Stimulated activated CD8-positive, alpha-beta memory T cell treated with anti-CD3 and anti-CD28 coated beads, Interleukin-4, amount 100 ng/mL, for 1 hour (primary cell): ENCODE data around the gene SCLY.

Experiments
- DNase-seq, 2 donors: peaks; one replicate each; pipeline ENCODE4 v3.0.0-alpha.2; 2020; ENCODE audit warnings: low read depth in 2 of 2, low spot score in 1 of 2

The SCLY gene

DNA sequence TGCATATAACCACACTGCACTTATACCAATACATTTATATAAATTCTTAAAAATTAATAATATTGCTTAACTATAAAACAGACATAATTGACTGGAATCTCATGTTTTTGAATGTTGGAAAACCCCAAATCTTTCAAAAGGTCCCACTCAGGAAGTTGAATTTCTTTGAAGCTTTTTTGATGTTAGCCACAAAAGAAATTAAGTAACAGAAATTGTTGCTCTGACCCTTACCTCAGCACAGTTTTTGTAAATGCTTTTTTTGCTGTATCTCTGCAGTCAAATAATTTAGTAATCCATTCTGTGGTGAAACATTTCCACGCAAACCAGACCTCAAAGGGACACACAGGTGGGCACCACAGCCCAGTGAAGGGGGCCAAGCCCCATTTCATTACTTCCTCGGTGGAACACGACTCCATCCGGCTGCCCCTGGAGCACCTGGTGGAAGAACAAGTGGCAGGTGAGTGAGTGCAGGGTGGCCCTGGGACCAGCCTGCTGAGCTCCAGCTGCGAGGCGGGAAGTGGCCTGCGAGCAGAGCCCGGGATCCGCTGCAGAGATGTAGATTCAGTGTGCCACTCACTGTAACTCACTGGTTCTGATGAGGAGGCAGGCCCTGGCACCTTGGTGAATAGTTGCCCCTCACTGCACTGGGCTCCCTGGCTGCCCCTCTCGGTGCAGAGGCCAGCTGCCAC lies 8.4 kb downstream of the SCLY start:
- DNase-seq, result no peak

DNA sequence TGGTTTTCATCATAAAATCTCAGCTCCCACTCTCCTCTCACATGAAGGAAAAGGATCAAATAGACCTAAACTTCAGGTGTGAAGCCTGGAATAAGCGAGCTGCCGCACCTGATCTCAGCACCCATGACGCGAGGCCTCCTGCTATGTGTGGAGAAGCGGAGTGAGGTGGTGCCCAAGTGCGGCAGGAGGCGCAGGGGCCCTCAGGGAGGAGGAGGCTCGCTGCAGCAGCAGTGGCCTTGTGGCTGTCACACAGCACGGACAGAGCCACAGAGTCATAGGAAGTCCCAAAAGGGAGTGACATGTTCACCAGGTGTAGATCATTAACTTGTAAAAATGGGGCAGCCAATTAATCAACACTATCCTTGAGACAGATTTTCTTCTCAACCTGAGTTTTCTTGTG lies 9.1 kb downstream of the SCLY start:
- no peak for DNase-seq

DNA sequence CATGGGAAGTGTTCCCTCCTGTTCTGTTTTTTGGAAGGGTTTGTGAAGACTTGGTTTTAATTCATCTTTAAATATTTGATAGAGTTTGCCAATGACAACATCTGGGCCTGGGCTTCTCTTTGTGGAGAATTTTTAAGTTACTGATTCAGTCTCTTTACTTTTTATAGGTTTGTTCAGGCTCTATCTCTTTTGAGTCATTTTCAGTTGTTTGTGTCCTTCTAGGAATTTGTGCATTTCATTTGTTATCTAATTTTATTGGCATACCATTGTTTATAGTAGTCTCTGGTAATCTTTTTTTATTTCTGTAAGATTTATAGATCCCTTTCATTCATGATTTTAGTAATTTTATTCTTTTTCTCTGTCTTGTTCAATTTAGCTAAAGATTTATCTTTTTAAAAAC lies 14.6 kb downstream of the SCLY start:
- DNase-seq, result no peak

DNA sequence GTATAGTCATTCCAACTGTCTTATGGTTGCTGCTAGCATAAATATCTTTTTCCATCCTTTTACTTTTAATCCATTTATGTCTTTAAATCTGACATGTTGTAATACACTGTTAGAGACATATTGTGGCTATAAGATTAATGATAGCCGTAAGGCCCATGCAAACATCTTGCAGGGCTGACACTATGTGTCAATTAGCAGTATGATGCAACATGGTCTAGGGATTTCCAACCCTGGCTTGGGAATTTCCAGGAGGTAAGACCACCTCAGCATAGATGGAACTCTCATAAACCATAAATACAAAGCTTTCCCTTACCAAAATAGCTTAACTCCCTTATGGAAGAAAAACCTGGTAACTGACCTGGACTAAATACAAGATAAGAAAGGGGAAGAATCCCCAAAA lies 16.5 kb downstream of the SCLY start:
- DNase-seq, result no peak

DNA sequence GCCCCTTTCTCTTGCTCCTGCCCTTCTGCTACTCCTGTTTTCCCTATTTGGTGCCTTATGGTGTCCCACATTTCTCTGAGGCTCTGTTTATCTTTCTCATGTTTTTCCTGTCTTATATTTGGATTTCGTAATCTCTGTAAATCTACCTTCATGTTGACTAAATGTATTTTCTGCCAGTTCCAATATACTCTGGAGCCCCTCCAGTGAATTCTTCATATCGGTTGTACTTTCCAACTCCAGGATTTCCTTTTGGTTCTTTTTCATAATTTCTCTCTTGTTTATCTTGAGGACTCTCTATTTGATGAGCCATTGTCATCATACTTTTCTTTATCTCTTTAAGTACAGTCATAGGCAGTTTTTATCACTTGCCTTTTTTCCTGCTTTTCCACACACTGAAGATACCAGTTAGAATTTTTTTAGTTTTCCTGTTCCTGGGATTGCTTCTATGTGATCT lies 19.1 kb downstream of the SCLY start:
- no peak for DNase-seq

DNA sequence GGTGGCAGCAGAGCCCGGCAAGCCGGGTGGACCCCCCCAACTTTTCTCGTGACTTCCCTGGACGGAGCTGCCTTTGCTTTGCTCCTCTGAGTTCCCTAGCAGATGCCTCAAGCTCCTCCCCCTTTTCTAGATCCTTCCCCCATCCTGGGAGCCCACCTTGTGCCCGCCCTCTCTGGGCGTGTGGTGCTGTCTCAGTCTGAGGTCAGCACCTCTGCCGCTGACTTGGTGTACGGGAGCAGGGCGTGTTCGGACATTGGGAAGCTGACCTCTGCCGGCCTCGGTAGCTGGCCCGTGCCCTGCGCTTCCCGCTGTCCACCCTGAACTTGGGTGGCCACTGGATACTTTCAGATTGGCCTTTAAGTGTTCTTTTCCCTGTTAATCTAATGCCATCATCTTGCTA lies 19.7 kb downstream of the SCLY start:
- DNase-seq, result no peak

DNA sequence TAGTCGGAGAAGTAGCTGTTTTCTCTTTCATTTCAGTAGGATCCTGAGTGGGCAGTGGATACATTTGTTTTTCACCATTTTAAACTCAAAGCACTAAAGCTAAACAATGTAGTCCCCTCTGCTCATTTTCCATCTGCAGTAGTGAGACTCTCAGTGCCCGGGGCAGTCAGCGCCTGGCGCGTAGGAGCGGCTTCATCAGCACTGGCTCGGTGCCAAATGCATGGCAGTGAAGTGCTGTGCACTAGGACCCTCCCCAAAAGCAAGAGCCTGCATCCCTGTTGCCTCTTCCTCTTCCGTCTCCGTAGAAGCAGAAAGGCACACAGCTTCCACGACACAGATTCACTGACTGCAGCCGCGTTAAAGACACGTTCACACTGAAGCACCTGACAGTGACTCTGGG lies 20.3 kb downstream of the SCLY start:
- DNase-seq, result no peak

DNA sequence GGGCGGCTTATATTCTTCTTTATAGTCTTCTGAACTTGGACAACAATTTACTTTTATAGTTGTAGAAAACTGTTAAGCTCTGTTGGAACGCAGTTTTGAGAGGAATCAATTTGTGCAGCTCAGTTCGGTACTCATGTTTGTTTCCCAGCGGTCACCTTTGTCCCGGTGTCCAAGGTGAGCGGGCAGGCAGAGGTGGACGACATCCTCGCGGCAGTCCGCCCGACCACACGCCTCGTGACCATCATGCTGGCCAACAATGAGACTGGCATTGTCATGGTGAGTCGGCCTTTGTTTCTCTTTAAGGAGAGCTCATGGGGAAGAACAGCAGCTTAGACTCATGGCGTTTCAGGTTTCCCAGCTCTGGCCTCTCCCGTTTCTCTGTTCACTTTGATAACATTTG lies 20.8 kb downstream of the SCLY start:
- DNase-seq, result no peak

DNA sequence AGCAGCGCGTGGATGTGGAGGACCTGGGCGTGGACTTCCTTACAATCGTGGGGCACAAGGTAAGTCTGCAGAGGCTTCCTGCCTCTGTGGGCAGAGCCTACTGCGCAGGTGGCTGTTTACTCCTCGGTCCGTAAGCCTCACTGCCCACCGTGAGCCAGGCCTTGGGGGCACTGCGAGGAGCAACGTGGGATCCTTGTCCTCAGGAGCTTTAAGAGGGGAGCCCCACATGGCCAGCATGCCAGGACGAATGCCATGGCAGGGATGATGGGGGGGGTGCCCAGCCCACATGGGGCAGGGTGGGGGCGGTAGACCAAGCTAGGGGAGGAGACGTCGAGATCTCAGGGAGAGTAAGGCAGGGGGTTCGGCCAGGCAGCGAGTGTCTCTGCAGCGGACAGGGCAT lies 21.4 kb downstream of the SCLY start:
- DNase-seq, result no peak

DNA sequence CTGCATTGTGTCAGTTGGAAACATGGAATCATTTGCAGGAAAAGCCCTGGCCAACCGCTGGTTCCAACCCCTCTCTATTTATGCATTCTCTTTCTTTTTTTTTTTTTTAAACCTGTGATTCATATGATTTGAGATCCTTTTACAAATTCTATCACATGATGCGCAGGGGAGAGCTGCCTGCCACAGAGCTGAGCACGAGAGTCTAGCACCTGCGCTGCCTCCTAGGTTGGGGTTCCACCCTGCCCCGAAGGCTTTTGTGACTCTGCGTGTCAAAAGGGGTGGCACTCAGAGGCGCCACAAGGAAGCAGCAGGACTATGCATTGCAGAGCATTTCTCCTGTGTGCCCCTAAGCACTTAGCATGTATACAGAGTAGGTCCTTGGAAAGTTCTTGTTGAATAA lies 22.0 kb downstream of the SCLY start:
- DNase-seq, result no peak

DNA sequence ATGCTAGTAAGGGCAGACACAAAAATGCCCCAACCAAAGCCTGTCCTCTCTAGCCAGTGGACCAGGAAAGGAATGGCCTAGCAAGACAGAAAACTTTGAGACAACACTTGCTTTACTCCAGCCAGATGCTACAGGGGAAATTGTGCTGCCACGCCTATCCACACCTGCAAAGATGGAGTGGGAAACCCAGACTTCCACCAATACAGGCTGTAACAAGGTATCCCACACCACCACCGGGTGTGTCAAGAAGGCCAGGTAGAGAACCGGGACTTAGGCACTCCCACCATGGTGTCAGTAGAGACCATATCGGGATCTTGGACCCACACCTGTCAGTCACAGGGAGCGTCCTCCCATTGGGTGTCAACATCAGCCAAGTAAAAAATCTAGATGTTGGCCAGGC lies 23.1 kb downstream of the SCLY start:
- no peak for DNase-seq

DNA sequence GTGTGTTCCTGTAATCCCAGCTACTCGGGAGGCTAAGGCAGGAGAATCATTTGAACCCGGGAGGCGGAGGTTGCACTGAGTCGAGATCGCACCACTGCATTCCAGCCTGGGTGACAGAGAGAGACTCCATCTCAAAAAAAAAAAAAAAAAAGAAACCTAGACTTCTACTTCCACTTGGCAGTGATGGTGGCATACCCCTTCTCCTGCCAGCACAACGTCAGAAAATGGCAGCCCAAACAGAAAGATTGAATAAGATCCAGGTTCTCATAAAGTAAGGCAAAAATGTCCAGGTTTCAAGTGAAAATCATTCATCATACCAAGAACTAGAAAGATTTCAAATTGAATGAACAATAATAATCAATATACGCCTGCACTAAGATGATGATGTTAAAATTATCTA lies 24.0 kb downstream of the SCLY start:
- no peak for DNase-seq

DNA sequence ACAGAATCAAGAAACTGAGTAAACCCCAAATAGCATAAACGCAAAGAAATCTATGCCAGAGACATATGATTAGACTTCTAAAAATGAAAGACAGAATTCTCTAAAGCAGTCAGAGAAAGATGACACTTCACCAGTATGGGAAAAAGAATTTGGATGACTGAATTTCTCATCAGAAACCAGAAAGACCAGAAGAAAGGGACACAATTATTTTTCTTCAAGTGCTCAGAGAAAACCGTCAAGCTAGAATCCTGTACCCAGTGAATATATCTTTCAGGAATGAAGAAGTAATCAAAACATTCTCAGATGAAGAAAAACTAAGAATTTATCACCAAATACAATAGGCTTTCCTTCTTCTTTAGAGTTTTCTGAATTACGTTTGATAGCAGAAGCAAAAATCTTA lies 25.1 kb downstream of the SCLY start:
- no peak for DNase-seq

DNA sequence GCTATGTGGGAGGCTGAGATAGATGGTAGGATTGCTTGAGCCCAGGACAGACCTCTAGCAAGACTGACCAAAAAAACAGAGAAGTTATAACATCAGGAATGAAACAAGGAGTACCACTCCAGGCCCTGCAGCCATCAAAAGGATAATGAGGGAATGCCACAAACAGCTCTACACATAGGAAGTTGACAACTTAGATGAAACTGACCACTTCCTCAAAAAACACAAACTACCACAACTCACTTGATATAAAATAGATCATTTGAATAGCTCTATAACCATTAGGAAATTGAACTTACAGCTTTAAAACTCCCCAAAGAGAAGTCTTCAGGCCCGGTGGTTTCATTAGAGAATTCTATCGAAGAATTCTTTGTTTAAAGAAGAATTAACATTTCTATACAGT lies 26.4 kb downstream of the SCLY start:
- no peak for DNase-seq

DNA sequence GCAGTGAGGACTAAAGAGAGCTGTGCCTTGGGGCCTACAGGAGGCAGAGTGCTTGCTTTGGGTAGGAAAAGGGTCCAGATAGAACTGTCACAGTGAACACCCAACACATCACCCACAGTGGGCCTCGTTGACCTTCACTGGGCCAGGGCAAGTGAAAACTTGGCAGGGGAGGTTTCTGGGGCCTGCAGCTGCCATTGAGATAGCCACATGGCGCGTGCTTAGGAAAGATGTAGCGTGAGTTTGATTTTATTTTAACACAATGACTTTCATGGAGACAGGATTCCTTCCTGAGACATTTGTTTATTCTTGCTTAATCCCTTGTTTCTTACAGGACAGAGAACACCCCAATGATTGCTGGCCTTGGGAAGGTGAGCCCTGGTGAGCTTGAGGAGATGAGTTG lies 30.1 kb downstream of the SCLY start:
- DNase-seq, result no peak

DNA sequence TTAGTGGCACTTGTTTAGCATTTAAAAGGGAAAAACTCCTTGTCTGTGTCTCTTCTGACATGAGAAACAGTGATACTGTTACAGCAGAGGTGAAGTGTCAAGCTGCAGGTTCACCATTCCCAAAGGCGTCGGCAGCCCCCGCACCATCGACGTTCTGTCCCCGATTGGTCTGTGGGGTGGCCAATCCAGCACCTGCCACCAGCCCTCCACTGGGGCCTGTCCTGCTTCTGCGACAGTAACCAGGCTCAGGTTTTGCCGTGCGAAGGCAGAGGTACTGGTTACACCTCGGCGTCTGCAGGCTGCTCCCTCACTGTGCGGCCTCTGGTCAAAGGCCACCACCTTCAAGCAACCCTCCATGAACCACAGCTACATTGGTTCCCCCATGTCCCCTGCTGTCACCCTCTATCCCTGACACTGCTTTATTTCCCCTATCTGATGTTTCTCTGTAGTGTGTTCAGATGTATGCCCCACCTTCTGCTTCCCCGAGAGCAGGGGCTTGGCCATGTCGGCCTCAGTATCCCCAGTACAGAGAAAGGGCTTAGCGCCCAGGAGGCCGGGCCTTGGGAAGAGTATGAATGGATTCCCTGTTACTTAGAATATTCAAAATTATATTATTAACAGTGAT lies 30.7 kb downstream of the SCLY start:
- DNase-seq, result no peak

DNA sequence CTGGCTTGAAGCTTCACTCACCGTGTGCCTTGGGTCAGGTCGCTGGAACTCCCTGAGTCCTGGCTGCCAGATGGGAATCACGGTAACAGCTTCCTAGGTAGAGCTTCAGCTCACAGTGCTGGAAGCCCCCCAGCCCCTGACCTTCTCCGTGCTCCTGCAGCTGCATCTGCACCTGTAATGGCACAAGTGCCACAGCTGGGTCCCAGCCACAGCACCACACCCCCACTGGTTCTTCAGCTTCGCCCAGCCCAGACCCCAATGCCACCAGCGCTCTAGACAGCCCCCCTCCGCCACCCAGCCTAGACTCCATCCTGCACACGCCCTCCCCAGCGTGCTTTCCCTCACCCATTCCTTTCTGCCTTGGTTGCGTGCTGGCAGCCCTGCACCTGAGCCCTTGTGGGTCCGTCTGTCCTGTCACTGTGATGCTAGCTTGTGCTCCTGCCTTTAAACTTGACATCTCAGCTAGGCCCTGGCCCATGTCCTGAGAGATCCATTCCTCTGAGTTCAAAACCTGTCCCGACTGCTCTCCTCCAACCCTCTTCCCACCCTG lies 31.8 kb downstream of the SCLY start:
- DNase-seq, result no peak

DNA sequence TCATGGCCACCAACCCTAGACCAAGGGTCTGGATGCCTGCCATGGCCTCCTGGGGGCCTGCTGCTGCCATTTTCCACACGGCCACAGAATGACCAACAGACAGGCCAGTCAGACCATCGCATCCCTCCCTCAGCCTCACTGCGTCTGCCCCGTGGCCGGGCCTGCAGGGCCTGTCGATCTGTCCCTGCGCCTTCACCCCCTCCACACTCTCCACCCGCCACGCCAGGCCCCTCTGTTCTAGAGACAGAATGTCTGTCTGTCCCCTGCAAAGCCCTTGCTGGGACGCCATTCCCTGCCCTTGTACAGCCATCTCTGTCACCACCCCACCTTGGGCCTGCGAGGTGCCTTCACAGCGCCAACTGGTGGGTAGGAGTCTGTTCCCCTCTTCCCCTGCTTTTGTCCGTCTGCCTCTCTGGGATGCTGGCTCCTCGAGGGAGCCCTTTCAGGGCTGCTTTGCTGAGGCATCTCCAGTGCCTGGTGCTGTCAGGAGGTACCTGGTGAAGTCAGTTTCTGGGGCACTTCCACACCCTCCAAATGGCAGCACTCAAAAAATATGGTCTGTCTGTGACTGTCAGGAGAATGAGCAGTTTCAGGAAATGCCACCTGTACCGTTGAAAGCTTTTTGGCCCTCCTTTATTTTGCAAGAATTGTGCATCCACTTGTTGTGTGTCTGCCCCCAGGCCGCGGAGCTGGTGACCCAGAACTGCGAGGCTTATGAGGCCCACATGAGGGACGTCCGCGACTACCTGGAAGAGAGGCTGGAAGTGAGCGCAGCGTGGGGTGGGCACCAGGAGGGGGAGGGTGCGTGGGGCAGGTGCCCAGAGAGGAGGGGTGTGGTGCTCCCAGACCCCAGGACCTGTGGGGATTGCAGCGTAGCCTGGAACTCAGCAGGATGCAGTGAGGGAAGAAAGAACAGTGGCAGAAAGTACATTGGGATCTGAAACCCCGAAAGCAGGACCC lies 32.7 kb downstream of the SCLY start:
- DNase-seq, result no peak

DNA sequence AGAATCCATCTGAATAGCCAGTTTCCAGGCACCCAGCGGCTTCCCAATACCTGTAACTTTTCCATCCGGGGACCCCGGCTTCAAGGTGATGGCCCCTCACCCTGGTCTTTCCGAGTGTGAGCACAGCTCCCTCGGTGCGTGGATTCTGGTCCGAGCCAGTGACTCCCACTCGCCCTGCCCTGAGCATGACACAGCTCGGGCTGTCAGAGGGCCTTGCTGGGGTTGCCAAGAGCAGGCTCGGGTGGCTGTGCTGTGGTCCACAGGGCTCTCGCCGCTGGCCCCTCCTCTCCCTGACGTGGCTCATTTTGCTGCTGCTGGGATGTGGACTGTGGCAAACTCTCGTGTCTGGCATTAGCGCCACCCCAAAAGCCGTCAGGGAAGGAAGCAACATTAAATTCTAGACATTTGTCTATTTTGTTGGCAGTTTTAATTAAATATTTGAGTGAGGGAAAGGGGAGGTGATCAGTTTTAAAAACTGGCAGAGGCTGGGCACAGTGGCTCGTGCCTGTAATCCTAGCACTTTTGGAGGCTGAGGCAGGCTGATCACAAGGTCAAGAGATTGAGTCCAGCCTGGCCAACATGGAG lies 33.7 kb downstream of the SCLY start:
- DNase-seq, result no peak

DNA sequence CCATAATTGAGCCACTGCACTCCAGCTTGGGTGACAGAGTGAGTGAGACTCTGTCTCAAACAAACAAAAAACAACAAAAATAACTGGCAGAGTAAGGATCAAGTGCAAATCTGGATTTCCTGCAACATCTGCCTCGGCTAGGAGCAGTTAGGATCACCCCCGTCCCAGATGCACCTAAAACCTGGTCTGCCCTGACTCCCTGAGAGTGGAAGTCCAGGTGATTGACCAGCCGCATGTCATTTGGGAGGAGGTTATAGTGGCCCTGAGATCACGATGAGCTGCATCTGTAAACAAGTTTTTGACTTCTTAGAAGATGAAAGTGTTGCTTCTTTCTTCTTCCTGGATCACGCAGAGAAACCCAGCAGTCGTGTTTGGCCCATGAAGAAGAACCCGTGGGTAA lies 34.3 kb downstream of the SCLY start:
- DNase-seq, result no peak

DNA sequence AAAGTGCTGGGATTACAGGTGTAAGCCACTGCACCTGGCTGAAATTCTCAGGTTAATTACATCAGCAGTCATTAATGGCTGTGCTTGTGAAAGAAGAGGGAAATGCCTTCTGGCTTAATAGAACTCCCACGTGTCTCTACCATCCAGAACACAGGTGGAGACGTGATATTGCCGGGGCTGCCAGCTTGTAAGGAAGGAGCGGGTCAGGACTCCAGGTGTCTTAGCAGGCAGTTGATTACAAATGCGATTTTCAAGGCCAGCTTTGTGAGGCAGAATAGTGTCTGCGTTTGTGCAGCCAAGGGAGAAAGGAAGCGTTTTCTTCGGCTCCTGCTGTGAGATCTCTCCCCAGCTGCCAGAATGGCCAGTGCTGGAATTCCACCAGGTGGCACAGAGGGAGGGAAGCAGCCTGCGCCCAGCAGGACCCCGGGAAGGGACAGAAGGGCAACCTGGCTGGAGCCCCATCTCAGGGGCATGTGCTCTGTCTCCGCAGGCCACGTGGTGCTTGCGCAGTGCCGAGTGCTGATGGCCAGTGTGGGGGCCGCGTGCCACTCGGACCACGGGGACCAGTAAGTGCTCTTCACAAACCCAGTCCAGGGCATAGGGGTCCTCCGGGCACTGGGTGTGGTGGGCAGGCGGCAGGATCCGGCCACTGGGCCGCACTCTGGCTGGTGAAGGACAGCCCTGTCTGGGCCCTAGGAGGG lies 35.7 kb downstream of the SCLY start:
- DNase-seq, result no peak
